Posterior cingulate gyrus (tissue), 11 donors: ENCODE measurements around the gene ALDH4A1.
"Not testable (repeated sequence)": the region's sequence is repeated elsewhere in the genome, so short reads cannot be mapped to it uniquely, and the experiment has no call there.

Experiments used
- DNase-seq, 10 donors: peaks; one replicate each; pipeline versions ENCODE4 v3.0.0 to v3.0.0-alpha.2; 2020 to 2021; ENCODE audit warnings: mixed read lengths in 3 of 10
- intact Hi-C: fragments of 100-400 bp; cut with DNase I; formaldehyde crosslinking; loops from one replicate; pipeline ENCODE4 v1.15.1; 2023

Gene ALDH4A1

GRCh38 chr1:18868354-18868753 lies 34.0 kb downstream of the ALDH4A1 start:
- intact Hi-C loops: no loop called here

GRCh38 chr1:18866846-18867245 lies 35.5 kb downstream of the ALDH4A1 start:
- intact Hi-C loops: no loop called here
- peak in 1 of 10 donors; percentile 13 for DNase-seq

More at GRCh38 chr1:18868354-18868753, 34.0 kb downstream of the ALDH4A1 start:
- DNase-seq: no peak

- DNase-seq: peak in 3 of 10 donors; percentile 13 to 44 (median 43)
- intact Hi-C loops: no loop called here
These were observed 36.0 kb downstream of the ALDH4A1 start for GRCh38 chr1:18866314-18866713.

- DNase-seq: peak in 2 of 10 donors; percentile 72 to 77
- intact Hi-C loops: no loop called here
These were observed 37.2 kb downstream of the ALDH4A1 start for GRCh38 chr1:18865176-18865575.

GRCh38 chr1:18861590-18861989 lies 40.8 kb downstream of the ALDH4A1 start:
- intact Hi-C loops: no loop called here
- DNase-seq: peak in 1 of 10 donors; percentile 25

- intact Hi-C loops: no loop called here
- DNase-seq: peak in 2 of 10 donors; percentile 69 to 81
These were observed 41.3 kb downstream of the ALDH4A1 start for GRCh38 chr1:18861082-18861481.

GRCh38 chr1:18859560-18859959 lies 42.8 kb downstream of the ALDH4A1 start, which contains the start of gene TAS1R2:
Gene TAS1R2, minus strand, starts transcription at chr1:18859660. Its CDS starts 0 bp downstream, at chr1:18859660.
- DNase-seq: peak in 1 of 10 donors; percentile 75
- intact Hi-C loops: no loop called here

- intact Hi-C loops: no loop called here
- no peak for DNase-seq
These were observed 44.2 kb downstream of the ALDH4A1 start for GRCh38 chr1:18858070-18858688.

GRCh38 chr1:18856435-18856834 lies 45.9 kb downstream of the ALDH4A1 start:
- no peak for DNase-seq
- intact Hi-C loops: no loop called here

- intact Hi-C loops: no loop called here
- peak in 1 of 10 donors; percentile 43 for DNase-seq
These were observed 46.8 kb downstream of the ALDH4A1 start for GRCh38 chr1:18855573-18855972.

- intact Hi-C loops: no loop called here
- DNase-seq: peak in 1 of 10 donors; percentile 78
These were observed 47.9 kb downstream of the ALDH4A1 start for GRCh38 chr1:18854331-18855025.

- intact Hi-C loops: no loop called here
- peak in 1 of 10 donors; percentile 70 for DNase-seq
These were observed 49.9 kb downstream of the ALDH4A1 start for GRCh38 chr1:18852501-18852900.

GRCh38 chr1:18849261-18849711 lies 53.1 kb downstream of the ALDH4A1 start:
- peak in 1 of 10 donors; percentile 40 for DNase-seq
- intact Hi-C loops: no loop called here

- DNase-seq, intact Hi-C loops: not testable (repeated sequence)
These were observed 54.6 kb downstream of the ALDH4A1 start for GRCh38 chr1:18847723-18848122.

GRCh38 chr1:18840145-18840544 lies 62.2 kb downstream of the ALDH4A1 start:
- peak in 1 of 10 donors; percentile 60 for DNase-seq
- intact Hi-C loops: no loop called here

GRCh38 chr1:18836654-18837053 lies 65.7 kb downstream of the ALDH4A1 start:
- DNase-seq: peak in 1 of 10 donors; percentile 45
- intact Hi-C loops: no loop called here

GRCh38 chr1:18832319-18832718 lies 70.0 kb downstream of the ALDH4A1 start:
- intact Hi-C loops: not testable (repeated sequence)
- peak in 1 of 10 donors; percentile 9 for DNase-seq

GRCh38 chr1:18831656-18832055 lies 70.7 kb downstream of the ALDH4A1 start:
- DNase-seq: peak in 1 of 10 donors; percentile 55
- intact Hi-C loops: no loop called here

GRCh38 chr1:18830596-18830995 lies 71.8 kb downstream of the ALDH4A1 start:
- DNase-seq: peak in 1 of 10 donors; percentile 72
- intact Hi-C loops: no loop called here

GRCh38 chr1:18829671-18830070 lies 72.7 kb downstream of the ALDH4A1 start:
- DNase-seq: peak in 1 of 10 donors; percentile 2
- intact Hi-C loops: no loop called here

- intact Hi-C loops: no loop called here
- DNase-seq: no peak
These were observed 74.1 kb downstream of the ALDH4A1 start for GRCh38 chr1:18828224-18828623.

GRCh38 chr1:18823438-18823837 lies 78.9 kb downstream of the ALDH4A1 start:
- intact Hi-C loops: no loop called here
- no peak for DNase-seq
